ENCODE results near the gene HEPACAM2.
A peak's percentile ranks its signal among the peaks of the same experiment; 100 is the strongest.

Gene HEPACAM2

DNA sequence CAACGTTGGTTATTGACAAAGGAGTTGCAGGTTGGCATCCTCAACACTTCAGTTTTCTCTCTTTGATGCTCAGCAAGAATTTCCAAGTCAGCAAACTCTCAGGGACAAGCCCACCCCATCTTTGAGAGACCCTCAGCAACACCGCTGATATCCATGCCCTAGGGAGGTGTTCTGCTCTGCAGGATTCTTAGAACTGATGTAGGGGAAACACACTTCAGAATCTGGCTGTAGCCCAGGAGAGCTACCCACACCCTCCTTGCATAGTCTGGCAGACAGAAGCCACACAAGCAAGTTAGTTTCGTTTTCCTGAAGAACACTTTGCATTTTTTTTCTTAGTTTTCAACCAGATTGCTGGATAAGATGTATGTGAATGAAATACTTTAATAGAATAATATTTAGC lies 78.9 kb downstream of the HEPACAM2 start:
- peak; percentile 5 to 12 for DNase-seq (ENCODE audit: low read depth in 2 of 2)

DNA sequence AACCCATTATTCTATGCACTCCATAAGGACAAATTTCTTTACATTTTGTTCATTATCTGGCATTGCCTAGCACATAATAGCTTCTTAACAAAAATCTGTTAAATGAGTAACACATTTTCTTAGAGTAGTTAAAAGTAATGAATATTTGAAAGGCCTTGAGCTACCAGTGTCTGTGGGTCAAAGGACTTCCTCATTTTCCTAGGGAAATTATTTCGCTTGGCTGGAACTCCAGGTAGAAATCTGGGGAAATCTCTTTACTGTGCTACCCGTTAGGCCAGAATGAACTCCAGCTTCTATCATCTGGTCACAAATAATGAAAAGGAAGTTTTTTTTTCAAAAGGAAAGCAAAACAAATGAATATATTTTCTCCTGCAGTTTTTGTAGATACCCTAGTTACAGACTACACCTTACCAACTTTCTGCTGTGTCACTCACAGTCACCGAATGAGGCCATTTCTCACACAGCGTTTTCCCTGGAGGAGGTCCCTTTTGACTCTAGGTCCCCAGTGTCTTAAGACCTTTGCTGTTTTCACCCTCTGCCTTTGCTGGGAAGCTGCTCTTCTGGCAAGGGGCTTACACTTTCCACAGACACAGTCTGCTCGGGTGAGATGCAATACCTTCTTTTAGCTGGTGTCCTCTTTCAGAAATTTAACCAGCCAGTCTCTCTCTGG lies 79.7 kb downstream of the HEPACAM2 start:
- no peak for DNase-seq (ENCODE audit: low read depth in 2 of 2)

DNA sequence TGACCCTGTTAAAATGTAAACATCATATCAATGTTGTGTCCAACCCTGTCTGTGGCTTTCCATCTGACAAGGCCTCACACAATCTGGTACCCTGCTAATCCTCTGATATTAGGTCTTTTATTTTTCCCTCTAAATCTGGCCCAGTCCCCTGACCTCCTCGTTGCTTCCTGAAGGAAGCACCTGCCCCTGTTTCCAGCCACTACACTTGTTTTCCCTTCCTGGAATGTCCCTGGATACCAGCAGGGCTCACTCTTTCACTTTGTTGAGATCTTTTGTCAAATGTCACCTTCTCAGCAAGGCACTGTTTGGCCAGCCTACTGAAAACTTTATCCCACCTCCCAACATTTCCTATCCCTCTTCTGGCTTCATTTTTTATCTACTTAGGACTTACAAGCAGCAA lies 80.2 kb downstream of the HEPACAM2 start:
- no peak for DNase-seq (ENCODE audit: low read depth in 2 of 2)

DNA sequence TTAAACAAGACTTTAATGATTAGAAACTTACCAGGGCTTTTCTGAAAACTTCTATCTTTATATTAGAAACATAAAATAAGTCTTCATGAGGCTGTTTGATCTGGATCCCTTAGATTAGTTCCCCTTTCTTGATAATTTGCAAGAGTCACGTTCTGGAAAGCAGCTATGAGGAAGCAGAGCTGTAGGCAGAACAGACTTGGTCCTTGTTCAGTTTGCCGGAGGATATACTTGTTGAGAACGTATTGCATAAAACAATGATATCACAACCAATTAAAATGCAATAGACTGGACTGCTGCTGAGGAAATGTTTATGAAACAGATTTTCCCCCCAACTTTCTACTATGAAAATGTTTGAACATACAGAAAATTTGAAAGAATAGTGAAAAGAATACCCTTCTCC lies 80.9 kb downstream of the HEPACAM2 start:
- DNase-seq (ENCODE audit: low read depth in 2 of 2) = no peak

DNA sequence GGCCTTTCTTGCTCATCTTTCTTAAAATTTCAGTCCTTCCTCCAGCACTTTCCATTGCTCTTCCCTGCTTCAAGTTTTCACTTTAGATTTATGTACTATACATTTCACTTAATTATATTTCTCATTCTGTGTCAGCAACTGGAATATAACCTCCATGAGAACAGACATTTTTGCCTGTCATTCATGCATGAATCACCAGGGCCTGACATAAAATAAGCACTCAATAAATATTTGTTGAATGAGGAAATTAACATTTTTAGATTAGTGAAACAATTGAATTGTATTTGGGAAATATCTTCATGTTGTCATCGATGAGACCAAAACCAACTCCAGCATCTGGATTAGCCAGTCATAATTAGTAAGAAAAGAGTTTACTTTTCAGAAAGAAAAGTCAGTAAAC lies 84.1 kb downstream of the HEPACAM2 start:
- no peak for DNase-seq (ENCODE audit: low read depth in 2 of 2)

DNA sequence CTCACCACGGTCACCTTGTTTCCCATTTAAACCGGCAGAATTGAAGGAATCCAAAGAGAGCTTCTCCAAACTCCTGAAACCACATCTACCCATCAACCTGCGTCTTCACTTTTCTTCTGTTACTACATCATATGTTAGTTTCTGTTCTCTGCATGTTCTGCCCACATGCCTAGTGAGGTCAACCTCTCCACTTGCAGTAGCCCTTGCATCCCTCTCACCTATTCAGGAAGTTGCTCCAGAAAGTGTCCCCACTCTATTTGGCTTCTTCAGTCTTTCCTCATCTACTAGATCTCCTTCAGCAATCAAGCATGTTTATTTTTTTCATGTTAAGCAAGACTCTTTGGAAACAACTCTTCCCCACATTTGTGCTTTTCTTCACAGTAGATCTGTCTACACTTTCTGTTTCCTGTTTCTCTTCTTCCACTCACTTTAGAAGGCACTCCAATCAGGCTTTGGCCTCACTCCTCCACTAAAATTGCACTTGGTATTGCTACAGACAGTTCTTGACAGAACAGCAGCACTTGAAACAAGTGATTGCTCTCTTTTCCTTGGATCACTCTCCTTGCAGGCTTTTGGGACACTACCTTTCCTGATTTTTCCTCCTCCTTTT lies 85.6 kb downstream of the HEPACAM2 start:
- no peak for DNase-seq (ENCODE audit: low read depth in 2 of 2)

DNA sequence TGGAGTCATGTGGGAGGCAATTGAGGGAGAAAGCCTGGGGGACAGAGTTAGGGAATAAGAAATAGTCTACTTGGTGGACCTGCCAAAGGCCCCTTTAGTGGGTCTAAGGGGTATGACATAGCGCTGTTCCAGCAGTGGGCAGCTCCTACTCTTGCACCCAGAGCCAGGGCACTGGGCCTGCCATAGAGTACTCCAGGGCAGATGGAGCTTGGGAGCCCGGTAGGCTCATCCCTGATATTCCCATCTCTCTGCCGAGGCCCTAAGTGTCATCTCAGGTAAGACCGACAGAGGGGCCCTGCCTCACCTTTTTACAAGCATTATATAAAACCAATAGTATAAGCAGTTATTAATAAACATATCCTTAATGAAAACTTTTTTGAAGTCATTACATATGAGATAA lies 87.7 kb downstream of the HEPACAM2 start:
- no peak for DNase-seq (ENCODE audit: low read depth in 2 of 2)
